Measurements from ENCODE around the gene MYOZ3. TPM values are rescaled to one million over a fixed set of nuclear protein-coding genes. Genes with fewer than 3 reads are reported as not detected.

MYOZ3 gene
- total and polyA plus RNA-seq, 2 donors (not counting 1 experiment from before 2014, with no cell fraction given): 0.04 TPM; not detected in 1

DNA sequence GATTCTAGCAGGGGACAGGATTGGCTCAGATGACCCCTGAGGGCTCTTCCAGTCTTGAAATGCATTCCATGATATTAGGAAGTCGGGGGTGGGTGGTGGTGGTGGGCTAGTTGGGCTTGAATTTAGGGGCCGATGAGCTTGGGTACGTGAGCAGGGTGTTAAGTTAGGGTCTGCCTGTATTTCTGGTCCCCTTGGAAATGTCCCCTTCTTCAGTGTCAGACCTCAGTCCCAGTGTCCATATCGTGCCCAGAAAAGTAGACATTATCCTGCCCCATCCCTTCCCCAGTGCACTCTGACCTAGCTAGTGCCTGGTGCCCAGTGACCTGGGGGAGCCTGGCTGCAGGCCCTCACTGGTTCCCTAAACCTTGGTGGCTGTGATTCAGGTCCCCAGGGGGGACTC, 2.9 kb upstream of the MYOZ3 start:
- WGBS (ENCODE audit: insufficient coverage): 100% methylated on average over 3 of the region's 4 CpGs

DNA sequence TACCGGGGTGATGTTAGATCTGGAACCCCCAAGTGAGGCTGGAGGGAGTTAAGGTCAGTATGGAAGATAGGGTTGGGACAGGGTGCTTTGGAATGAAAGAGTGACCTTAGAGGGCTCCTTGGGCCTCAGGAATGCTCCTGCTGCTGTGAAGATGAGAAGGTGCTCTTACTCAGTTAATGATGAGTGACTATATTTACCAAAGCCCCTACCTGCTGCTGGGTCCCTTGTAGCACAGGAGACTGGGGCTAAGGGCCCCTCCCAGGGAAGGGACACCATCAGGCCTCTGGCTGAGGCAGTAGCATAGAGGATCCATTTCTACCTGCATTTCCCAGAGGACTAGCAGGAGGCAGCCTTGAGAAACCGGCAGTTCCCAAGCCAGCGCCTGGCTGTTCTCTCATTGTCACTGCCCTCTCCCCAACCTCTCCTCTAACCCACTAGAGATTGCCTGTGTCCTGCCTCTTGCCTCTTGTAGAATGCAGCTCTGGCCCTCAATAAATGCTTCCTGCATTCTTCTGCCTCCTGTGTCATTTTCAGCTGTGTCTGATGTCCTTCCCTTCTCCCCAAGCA, 2.3 kb upstream of the MYOZ3 start:
- 61% methylated on average over 3 of the region's 3 CpGs for WGBS (ENCODE audit: insufficient coverage)
- Mint-ChIP-seq H3K27me3 (peaks cover 11% of the 10 kb centered on the region), H3K9me3 (ENCODE audit: insufficient read depth) (no peaks in the 10 kb centered on the region), H3K27ac (peak overlapping the region; percentile 37), H3K4me1 (peaks cover 16% of the 10 kb centered on the region), H3K4me3 (peak overlapping the region; percentile 10)
- no peak overlapping the region for H2AFZ ChIP-seq (ENCODE audit: insufficient read depth, low read depth, low read length, poor library complexity, severe bottlenecking)
- H3K4me1 ChIP-seq (ENCODE audit: control insufficient read depth in 2 of 2, insufficient read depth in 2 of 2, low read length in 2 of 2): peaks cover 10 to 15% of the 10 kb centered on the region in 2 donors
- TF ChIP-seq, protein P1, sequence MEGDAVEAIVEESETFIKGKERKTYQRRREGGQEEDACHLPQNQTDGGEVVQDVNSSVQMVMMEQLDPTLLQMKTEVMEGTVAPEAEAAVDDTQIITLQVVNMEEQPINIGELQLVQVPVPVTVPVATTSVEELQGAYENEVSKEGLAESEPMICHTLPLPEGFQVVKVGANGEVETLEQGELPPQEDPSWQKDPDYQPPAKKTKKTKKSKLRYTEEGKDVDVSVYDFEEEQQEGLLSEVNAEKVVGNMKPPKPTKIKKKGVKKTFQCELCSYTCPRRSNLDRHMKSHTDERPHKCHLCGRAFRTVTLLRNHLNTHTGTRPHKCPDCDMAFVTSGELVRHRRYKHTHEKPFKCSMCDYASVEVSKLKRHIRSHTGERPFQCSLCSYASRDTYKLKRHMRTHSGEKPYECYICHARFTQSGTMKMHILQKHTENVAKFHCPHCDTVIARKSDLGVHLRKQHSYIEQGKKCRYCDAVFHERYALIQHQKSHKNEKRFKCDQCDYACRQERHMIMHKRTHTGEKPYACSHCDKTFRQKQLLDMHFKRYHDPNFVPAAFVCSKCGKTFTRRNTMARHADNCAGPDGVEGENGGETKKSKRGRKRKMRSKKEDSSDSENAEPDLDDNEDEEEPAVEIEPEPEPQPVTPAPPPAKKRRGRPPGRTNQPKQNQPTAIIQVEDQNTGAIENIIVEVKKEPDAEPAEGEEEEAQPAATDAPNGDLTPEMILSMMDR (IDR thresholded peaks at IDR 0.05): no peak
- TF ChIP-seq EZH2 (IDR thresholded peaks at IDR 0.05; ENCODE audit: borderline replicate concordance, insufficient read depth, low read depth, low read length, poor library complexity, severe bottlenecking): no peak
- ATAC-seq (ENCODE audit: low read depth) (no peak), DNase-seq (no peak)
- no peak overlapping the region for H3K27ac ChIP-seq (ENCODE audit: low read length in 2 of 2)
- no peaks in the 10 kb centered on the region for H3K9me3 ChIP-seq (ENCODE audit: control extremely low read depth in 1 of 3, control insufficient read depth in 2 of 3, insufficient read depth in 1 of 3, low read length in 2 of 3)
- intact Hi-C loops (cut with micrococcal nuclease): no loop called here
- no peak overlapping the region for H3K4me2 ChIP-seq (replicated peaks; ENCODE audit: low read depth, low read length, poor library complexity, severe bottlenecking)
- H3K27me3 ChIP-seq (replicated peaks in 1 of 4; ENCODE audit: control extremely low read depth in 1 of 4, control insufficient read depth in 3 of 4, insufficient read depth in 4 of 4, low read length in 3 of 4): peaks cover 0 to 10% (median 0%) of the 10 kb centered on the region in 4 experiments
- H3K36me3 ChIP-seq (replicated peaks in 1 of 2; ENCODE audit: control extremely low read depth in 1 of 2, control insufficient read depth in 1 of 2, extremely low read depth in 1 of 2, insufficient read depth in 2 of 2, low read length in 1 of 2): no peaks in the 10 kb centered on the region
- H3K4me3 ChIP-seq (ENCODE audit: control extremely low read depth in 1 of 5, extremely low read depth in 1 of 5, insufficient read depth in 1 of 5, low read depth in 2 of 5, low read length in 4 of 5): no peak overlapping the region
- CTCF ChIA-PET: interaction anchor here (0.6 to 6.1 kb wide), 5 partner anchors 12 to 189 kb away, joined by 3 to 110 read pairs (median 3); no protein-coding TSS in a partner anchor
- no peaks in the 10 kb centered on the region for H3K79me2 ChIP-seq (ENCODE audit: control insufficient read depth, insufficient read depth, low read length)
- no peak overlapping the region for H3K9ac ChIP-seq (ENCODE audit: low read length)
- H4K20me1 ChIP-seq (ENCODE audit: control insufficient read depth, insufficient read depth, low read length, poor library complexity, severe bottlenecking): no peaks in the 10 kb centered on the region
- POLR2A ChIA-PET: no interaction called here

More for the DNA sequence above, 2.9 kb upstream of the MYOZ3 start:
- TF ChIP-seq, protein P1 (IDR thresholded peaks at IDR 0.05): no peak
- Histone ChIP-seq H3K9me3 (ENCODE audit: control extremely low read depth in 1 of 3, control insufficient read depth in 2 of 3, insufficient read depth in 1 of 3, low read length in 2 of 3) (no peaks in the 10 kb centered on the region), H3K27ac (ENCODE audit: low read length in 2 of 2) (no peak overlapping the region), H3K27me3 (replicated peaks in 1 of 4; ENCODE audit: control extremely low read depth in 1 of 4, control insufficient read depth in 3 of 4, insufficient read depth in 4 of 4, low read length in 3 of 4) (peaks cover 0 to 8% (median 0%) of the 10 kb centered on the region in 4 experiments), H3K4me3 (ENCODE audit: control extremely low read depth in 1 of 5, extremely low read depth in 1 of 5, insufficient read depth in 1 of 5, low read depth in 2 of 5, low read length in 4 of 5) (no peak overlapping the region), H3K79me2 (ENCODE audit: control insufficient read depth, insufficient read depth, low read length) (no peaks in the 10 kb centered on the region), H3K9ac (ENCODE audit: low read length) (no peak overlapping the region), H3K4me1 (ENCODE audit: control insufficient read depth in 2 of 2, insufficient read depth in 2 of 2, low read length in 2 of 2) (peaks cover 10 to 15% of the 10 kb centered on the region in 2 donors), H2AFZ (ENCODE audit: insufficient read depth, low read depth, low read length, poor library complexity, severe bottlenecking) (no peak overlapping the region), H3K4me2 (replicated peaks; ENCODE audit: low read depth, low read length, poor library complexity, severe bottlenecking) (no peak overlapping the region), H3K36me3 (replicated peaks in 1 of 2; ENCODE audit: control extremely low read depth in 1 of 2, control insufficient read depth in 1 of 2, extremely low read depth in 1 of 2, insufficient read depth in 2 of 2, low read length in 1 of 2) (no peaks in the 10 kb centered on the region), H4K20me1 (ENCODE audit: control insufficient read depth, insufficient read depth, low read length, poor library complexity, severe bottlenecking) (no peaks in the 10 kb centered on the region)
- intact Hi-C loops (cut with micrococcal nuclease): no loop called here
- Mint-ChIP-seq H3K27ac (no peak overlapping the region), H3K9me3 (ENCODE audit: insufficient read depth) (no peaks in the 10 kb centered on the region), H3K4me1 (peaks cover 16% of the 10 kb centered on the region), H3K27me3 (peaks cover 11% of the 10 kb centered on the region), H3K4me3 (peak overlapping the region; percentile 10)
- ATAC-seq (ENCODE audit: low read depth) (no peak), DNase-seq (no peak)
- POLR2A ChIA-PET: no interaction called here
- CTCF ChIA-PET: interaction anchor here (0.8 to 6.1 kb wide), 8 partner anchors 11 to 201 kb away, joined by 3 to 110 read pairs (median 3); partner anchors contain the start of genes RBM22 and SMIM3

All from B cell (primary cell).